Activated T-helper 2 cell treated with anti-CD3 and anti-CD28 coated beads, Interferon-gamma antibody, Interleukin-2, Interleukin-4, amounts not matched to agents 10 μg/mL and 5 μg/mL and 100 μg/mL, durations not matched to agents 14 hours and 24 hours and 36 hours (primary cell): ENCODE results near the gene EFEMP2. TPM values are rescaled to one million over a fixed set of nuclear protein-coding genes. Genes with fewer than 3 reads are reported as not detected.

ENCODE experiments used
- DNase-seq: peaks from one replicate; pipeline ENCODE4 v3.0.0; 2021; ENCODE audit warnings: low spot score
- H3K27ac Mint-ChIP-seq: one replicate; pipeline ENCODE4 v1.8.0; 2021; ENCODE audit warnings: mixed read lengths
- H3K27me3 Mint-ChIP-seq: one replicate; pipeline ENCODE4 v1.8.0; 2021; ENCODE audit warnings: low read depth, mixed read lengths
- H3K36me3 Mint-ChIP-seq: one replicate; pipeline ENCODE4 v1.8.0; 2021; ENCODE audit warnings: low read depth, mixed read lengths
- H3K4me1 Mint-ChIP-seq: one replicate; pipeline ENCODE4 v1.8.0; 2021; ENCODE audit warnings: low read depth, mixed read lengths
- H3K4me3 Mint-ChIP-seq: one replicate; pipeline ENCODE4 v1.8.0; 2021; ENCODE audit warnings: low read depth, mild to moderate bottlenecking, moderate library complexity, mixed read lengths
- H3K9me3 Mint-ChIP-seq: one replicate; pipeline ENCODE4 v1.8.0; 2021; ENCODE audit warnings: mixed read lengths
- intact Hi-C: fragments of 100-400 bp; cut with micrococcal nuclease; formaldehyde crosslinking; loops from one replicate; pipeline ENCODE4 v1.15.1; 2023
- total RNA-seq: library from RNA; stranded (reverse); gene quantifications from 2 replicates; pipeline ENCODE4 v1.2.3, GENCODE V29; 2022

EFEMP2 gene
- total RNA-seq, 1 donor from 2014 or later, result 8.8 TPM

- H3K27ac Mint-ChIP-seq, result peak within 1 kb of the TSS; percentile 97
- H3K27me3 Mint-ChIP-seq, result no peaks in the 10 kb centered on the region
- H3K36me3 Mint-ChIP-seq, result peaks cover 61% of the 10 kb centered on the region
- intact Hi-C loops, result loop anchor here (1.0 to 10.0 kb wide), 5 partner anchors 32 to 773 kb away; partner anchors contain the start of genes CCDC85B, CDCA5, EHBP1L1 and FAM89B
- H3K4me1 Mint-ChIP-seq, result peaks cover 36% of the 10 kb centered on the region
- H3K9me3 Mint-ChIP-seq, result no peaks in the 10 kb centered on the region
- peak within 1 kb of the TSS; percentile 94 for H3K4me3 Mint-ChIP-seq
- DNase-seq, result peak; percentile 98
Observed at GRCh38 chr11:65857853-65858680, 14.5 kb downstream of the EFEMP2 start, which contains the start of gene CFL1. Gene CFL1 (minus strand): TSS chr11:65858180. CDS start chr11:65858099, 81 bp downstream.

DNA sequence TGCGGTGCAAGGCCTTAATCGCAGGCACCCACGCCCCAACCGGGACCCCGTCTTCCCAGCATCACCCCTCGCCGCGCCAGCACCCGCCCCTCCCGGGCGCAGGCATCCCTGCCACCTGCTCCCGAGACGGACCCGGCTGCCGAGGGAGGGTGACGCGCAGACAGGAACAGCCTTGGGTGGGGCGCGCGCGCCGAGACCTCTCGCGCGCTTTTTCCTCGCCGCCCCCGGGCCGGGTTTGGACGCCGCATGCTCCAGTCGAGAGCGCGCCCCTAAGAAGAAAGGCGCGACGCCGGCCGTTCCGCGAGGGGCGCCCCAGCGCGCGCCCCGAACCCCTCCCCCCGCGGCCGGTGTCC lies 15.1 kb downstream of the EFEMP2 start:
- H3K4me3 Mint-ChIP-seq, result peak overlapping the region; percentile 87
- intact Hi-C loops, result loop anchor here (10.0 kb wide), 2 partner anchors 283 to 773 kb away; partner anchors contain the start of genes CDCA5, EHBP1L1, FAM89B and ZFPL1
- no peaks in the 10 kb centered on the region for H3K27me3 Mint-ChIP-seq
- peak; percentile 58 for DNase-seq
- no peaks in the 10 kb centered on the region for H3K9me3 Mint-ChIP-seq
- peaks cover 31% of the 10 kb centered on the region for H3K4me1 Mint-ChIP-seq
- no peak overlapping the region for H3K27ac Mint-ChIP-seq
- H3K36me3 Mint-ChIP-seq, result peaks cover 60% of the 10 kb centered on the region

- H3K27me3 Mint-ChIP-seq, result no peaks in the 10 kb centered on the region
- H3K4me3 Mint-ChIP-seq, result peak overlapping the region; percentile 87
- intact Hi-C loops, result loop anchor here (10.0 kb wide), 2 partner anchors 282 to 772 kb away; partner anchors contain the start of genes CDCA5, EHBP1L1, FAM89B and ZFPL1
- H3K9me3 Mint-ChIP-seq, result peaks cover 4% of the 10 kb centered on the region
- peak; percentile 85 for DNase-seq
- H3K36me3 Mint-ChIP-seq, result peaks cover 60% of the 10 kb centered on the region
- H3K27ac Mint-ChIP-seq, result peak overlapping the region; percentile 81
- H3K4me1 Mint-ChIP-seq, result peaks cover 29% of the 10 kb centered on the region
Observed at GRCh38 chr11:65856689-65857499, 15.7 kb downstream of the EFEMP2 start.

DNA sequence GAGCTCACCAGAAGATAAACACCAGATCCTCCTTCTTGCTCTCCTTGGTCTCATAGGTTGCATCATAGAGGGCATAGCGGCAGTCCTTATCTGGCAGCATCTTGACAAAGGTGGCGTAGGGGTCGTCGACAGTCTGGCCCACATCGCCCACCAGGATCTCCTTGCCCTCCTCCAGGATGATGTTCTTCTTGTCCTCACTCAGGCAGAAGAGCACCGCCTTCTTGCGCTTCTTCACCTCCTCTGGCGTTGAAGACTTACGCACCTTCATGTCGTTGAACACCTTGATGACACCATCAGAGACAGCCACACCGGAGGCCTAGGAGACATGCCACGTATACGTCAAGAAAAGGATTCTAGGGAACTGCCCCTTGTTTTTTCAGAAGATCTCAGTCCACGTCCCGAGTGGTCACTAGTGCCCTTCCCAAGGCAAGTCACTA lies 16.7 kb downstream of the EFEMP2 start:
- peaks cover 65% of the 10 kb centered on the region for H3K36me3 Mint-ChIP-seq
- peaks cover 29% of the 10 kb centered on the region for H3K4me1 Mint-ChIP-seq
- H3K27ac Mint-ChIP-seq, result no peak overlapping the region
- peaks cover 9% of the 10 kb centered on the region for H3K9me3 Mint-ChIP-seq
- H3K27me3 Mint-ChIP-seq, result no peaks in the 10 kb centered on the region
- H3K4me3 Mint-ChIP-seq, result peak overlapping the region; percentile 87
- no peak for DNase-seq
- intact Hi-C loops, result loop anchor here (10.0 kb wide), 2 partner anchors 281 to 771 kb away; partner anchors contain the start of genes CDCA5, EHBP1L1, FAM89B and ZFPL1

GRCh38 chr11:65854852-65855837 lies 17.5 kb downstream of the EFEMP2 start:
- intact Hi-C loops, result loop anchor here (10.0 kb wide), 2 partner anchors 280 to 770 kb away; partner anchors contain the start of genes CDCA5, EHBP1L1, FAM89B and ZFPL1
- peaks cover 29% of the 10 kb centered on the region for H3K4me1 Mint-ChIP-seq
- no peak for DNase-seq
- peaks cover 70% of the 10 kb centered on the region for H3K36me3 Mint-ChIP-seq
- H3K9me3 Mint-ChIP-seq, result peaks cover 9% of the 10 kb centered on the region
- no peaks in the 10 kb centered on the region for H3K27me3 Mint-ChIP-seq
- H3K4me3 Mint-ChIP-seq, result peak overlapping the region; percentile 87
- H3K27ac Mint-ChIP-seq, result no peak overlapping the region

DNA sequence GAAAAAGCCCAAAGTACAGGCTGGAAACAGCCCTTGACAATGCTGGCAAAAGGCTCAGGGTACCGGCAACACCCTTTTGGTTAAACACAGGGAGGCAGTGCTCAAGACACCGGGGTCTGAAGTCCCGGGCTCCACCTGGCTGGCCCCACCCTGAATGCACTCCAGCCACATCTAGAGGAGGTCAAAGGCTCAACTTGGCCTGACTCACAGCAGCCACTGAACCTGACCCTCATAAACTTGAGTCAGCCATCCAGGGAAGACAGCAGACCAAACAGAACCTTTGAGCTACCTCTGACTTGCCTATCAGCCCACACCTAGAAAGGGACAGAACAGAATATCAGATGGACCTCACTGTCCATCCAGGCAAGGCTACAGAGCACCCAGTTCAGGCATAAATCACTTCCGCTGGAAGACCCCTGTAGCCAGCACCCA lies 18.4 kb downstream of the EFEMP2 start:
- no peak for DNase-seq
- Mint-ChIP-seq H3K9me3 (peaks cover 9% of the 10 kb centered on the region), H3K4me1 (peaks cover 25% of the 10 kb centered on the region), H3K27me3 (no peaks in the 10 kb centered on the region), H3K36me3 (peaks cover 72% of the 10 kb centered on the region), H3K27ac (no peak overlapping the region), H3K4me3 (peak overlapping the region; percentile 71)
- intact Hi-C loops, result loop anchor here (10.0 kb wide), 2 partner anchors 279 to 769 kb away; partner anchors contain the start of genes CDCA5, EHBP1L1, FAM89B and ZFPL1

DNA sequence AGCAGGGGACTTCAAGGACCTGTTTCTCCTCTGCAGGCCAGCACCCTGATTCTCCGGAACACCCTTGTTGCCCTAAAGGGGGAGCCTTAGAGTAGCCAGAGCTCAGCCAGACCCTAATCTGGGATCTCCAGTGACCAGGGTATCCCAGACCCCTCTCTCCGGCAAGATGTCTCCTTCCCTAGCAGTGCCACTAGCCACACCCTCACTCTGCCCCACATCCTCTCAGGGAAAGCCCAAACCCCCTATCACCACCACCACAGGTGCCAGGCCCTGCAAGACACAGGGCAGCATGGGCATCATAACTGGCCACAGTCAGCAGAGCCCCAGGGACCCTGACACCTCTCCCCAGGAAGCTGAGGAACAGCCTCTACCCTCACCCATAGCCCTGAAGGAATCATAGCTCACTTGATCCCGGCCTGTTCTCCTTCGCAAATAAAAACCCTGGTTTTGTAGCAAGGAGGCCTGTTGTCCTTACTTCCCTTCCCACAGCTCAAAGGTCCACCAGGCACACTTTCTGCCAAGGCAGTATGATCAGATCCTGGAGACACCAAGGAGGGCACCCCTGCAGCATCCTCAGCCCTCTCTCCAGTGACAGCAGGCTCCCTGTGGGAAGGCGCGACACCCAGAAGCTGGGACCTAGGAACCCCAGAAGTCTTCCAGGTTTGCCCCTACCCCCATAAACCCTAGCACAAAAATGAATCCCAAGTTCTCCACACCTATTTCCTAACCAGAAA lies 19.2 kb downstream of the EFEMP2 start:
- no peak for DNase-seq
- Mint-ChIP-seq H3K27ac (no peak overlapping the region), H3K9me3 (peaks cover 9% of the 10 kb centered on the region), H3K4me3 (no peak overlapping the region), H3K36me3 (peaks cover 72% of the 10 kb centered on the region), H3K27me3 (no peaks in the 10 kb centered on the region), H3K4me1 (peaks cover 20% of the 10 kb centered on the region)
- intact Hi-C loops, result loop anchor here (10.0 kb wide), 2 partner anchors 279 to 769 kb away; partner anchors contain the start of genes CDCA5, EHBP1L1, FAM89B and ZFPL1

- Mint-ChIP-seq H3K4me1 (peaks cover 18% of the 10 kb centered on the region), H3K27me3 (no peaks in the 10 kb centered on the region), H3K9me3 (peaks cover 9% of the 10 kb centered on the region), H3K27ac (no peak overlapping the region), H3K4me3 (peak overlapping the region; percentile 26), H3K36me3 (peaks cover 69% of the 10 kb centered on the region)
- DNase-seq, result no peak
- intact Hi-C loops, result loop anchor here (10.0 kb wide), 2 partner anchors 278 to 768 kb away; partner anchors contain the start of genes CDCA5, EHBP1L1, FAM89B and ZFPL1
Observed at GRCh38 chr11:65852508-65853245, 19.9 kb downstream of the EFEMP2 start.

DNA sequence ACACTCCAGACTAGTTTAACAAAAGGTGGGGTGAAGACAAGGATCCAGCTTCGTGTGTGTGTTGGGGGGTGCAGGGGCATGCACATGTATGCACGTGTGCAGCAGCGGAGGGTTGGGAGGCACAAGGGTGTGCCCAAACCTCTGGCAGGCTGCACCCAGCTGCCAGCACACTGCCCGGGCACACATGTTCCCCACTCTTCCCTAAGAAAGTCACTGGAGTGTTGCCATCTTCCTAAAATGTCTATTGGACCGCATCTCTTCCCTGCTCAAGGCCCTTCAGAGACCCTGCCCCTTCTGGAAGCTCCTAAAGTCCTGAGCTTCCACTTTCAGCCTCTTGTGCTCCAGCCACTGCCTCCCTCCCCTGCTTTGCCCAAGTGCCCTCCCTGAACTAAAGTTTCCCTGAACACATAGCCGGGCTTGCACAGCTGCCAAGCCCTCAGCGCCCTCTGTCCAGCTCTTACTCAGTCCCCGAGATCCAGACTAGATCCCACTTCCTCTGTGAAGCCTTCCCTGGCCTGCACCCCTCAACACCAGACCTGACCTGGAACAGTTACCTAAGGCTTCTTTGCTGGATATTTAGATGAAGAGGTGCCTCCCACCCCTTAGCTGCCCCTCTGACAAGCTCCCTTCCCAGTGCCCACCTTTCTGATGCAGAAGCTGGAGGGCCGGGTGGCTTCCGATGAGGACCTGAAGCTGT lies 20.6 kb downstream of the EFEMP2 start:
- Mint-ChIP-seq H3K36me3 (peaks cover 68% of the 10 kb centered on the region), H3K4me1 (peaks cover 18% of the 10 kb centered on the region), H3K27ac (no peak overlapping the region), H3K27me3 (no peaks in the 10 kb centered on the region), H3K9me3 (peaks cover 9% of the 10 kb centered on the region), H3K4me3 (peak overlapping the region; percentile 26)
- no peak for DNase-seq
- intact Hi-C loops, result loop anchor here (10.0 kb wide), 2 partner anchors 277 to 767 kb away; partner anchors contain the start of genes CDCA5, EHBP1L1, FAM89B and ZFPL1

- peaks cover 60% of the 10 kb centered on the region for H3K36me3 Mint-ChIP-seq
- H3K9me3 Mint-ChIP-seq, result peaks cover 9% of the 10 kb centered on the region
- no peak overlapping the region for H3K27ac Mint-ChIP-seq
- no peaks in the 10 kb centered on the region for H3K27me3 Mint-ChIP-seq
- peaks cover 10% of the 10 kb centered on the region for H3K4me1 Mint-ChIP-seq
- H3K4me3 Mint-ChIP-seq, result no peak overlapping the region
- intact Hi-C loops, result loop anchor here (10.0 kb wide), 2 partner anchors 276 to 766 kb away; partner anchors contain the start of genes CDCA5, EHBP1L1, FAM89B and ZFPL1
- peak; percentile 9 for DNase-seq
Observed at GRCh38 chr11:65851083-65851579, 21.5 kb downstream of the EFEMP2 start.
